Hepatocyte (in vitro differentiated cells): ENCODE measurements around the gene ZIC1.
A peak's percentile ranks its signal among the peaks of the same experiment; 100 is the strongest.

Experiments used
- EZH2 ChIP-seq: fragments of 200-600 bp; sonication (generic); IDR thresholded peaks from 2 replicates; pipeline ENCODE4 v1.6.1; 2016; ENCODE audit warnings: antibody characterized with exemption, mild to moderate bottlenecking, borderline replicate concordance
- EZH2phosphoT487 ChIP-seq: fragments of 200-600 bp; sonication (generic); IDR thresholded peaks from one replicate; pipeline ENCODE4 v1.6.1; 2018; ENCODE audit warnings: antibody characterized with exemption, mild to moderate bottlenecking, low read depth, moderate library complexity; ENCODE audit not compliant: unreplicated experiment, severe bottlenecking
- TF ChIP-seq, protein P1 (sequence below): fragments of 200-600 bp; sonication (generic); IDR thresholded peaks from 2 replicates; pipeline ENCODE4 v1.5.1; 2016; ENCODE audit warnings: antibody characterized with exemption, mild to moderate bottlenecking; ENCODE audit not compliant: poor library complexity

DNA sequence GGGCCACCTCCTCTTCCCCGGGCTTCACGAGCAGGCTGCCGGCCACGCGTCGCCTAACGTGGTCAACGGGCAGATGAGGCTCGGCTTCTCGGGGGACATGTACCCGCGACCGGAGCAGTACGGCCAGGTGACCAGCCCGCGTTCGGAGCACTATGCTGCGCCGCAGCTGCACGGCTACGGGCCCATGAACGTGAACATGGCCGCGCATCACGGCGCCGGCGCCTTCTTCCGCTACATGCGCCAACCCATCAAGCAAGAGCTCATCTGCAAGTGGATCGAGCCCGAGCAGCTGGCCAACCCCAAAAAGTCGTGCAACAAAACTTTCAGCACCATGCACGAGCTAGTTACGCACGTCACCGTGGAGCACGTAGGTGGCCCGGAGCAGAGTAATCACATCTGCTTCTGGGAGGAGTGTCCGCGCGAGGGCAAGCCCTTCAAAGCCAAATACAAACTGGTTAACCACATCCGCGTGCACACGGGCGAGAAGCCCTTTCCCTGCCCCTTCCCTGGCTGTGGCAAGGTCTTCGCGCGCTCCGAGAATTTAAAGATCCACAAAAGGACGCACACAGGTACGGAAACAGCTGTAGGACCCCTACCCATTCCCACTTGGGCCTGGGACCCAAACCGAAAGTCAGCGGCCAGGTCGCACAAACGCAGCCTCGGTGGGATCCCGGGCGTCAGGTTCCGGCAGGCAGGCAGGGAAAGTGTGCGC lies 1.5 kb downstream of the ZIC1 start:
- peak; percentile 75 for TF ChIP-seq EZH2phosphoT487
- TF ChIP-seq, protein P1, sequence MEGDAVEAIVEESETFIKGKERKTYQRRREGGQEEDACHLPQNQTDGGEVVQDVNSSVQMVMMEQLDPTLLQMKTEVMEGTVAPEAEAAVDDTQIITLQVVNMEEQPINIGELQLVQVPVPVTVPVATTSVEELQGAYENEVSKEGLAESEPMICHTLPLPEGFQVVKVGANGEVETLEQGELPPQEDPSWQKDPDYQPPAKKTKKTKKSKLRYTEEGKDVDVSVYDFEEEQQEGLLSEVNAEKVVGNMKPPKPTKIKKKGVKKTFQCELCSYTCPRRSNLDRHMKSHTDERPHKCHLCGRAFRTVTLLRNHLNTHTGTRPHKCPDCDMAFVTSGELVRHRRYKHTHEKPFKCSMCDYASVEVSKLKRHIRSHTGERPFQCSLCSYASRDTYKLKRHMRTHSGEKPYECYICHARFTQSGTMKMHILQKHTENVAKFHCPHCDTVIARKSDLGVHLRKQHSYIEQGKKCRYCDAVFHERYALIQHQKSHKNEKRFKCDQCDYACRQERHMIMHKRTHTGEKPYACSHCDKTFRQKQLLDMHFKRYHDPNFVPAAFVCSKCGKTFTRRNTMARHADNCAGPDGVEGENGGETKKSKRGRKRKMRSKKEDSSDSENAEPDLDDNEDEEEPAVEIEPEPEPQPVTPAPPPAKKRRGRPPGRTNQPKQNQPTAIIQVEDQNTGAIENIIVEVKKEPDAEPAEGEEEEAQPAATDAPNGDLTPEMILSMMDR = no peak
- TF ChIP-seq EZH2 = peak; percentile 73
